H9 (cell line): ENCODE measurements around the gene RHEBL1. TPM values are rescaled to one million over a fixed set of nuclear protein-coding genes. Genes with fewer than 3 reads are reported as not detected.

Experiments used
- DNase-seq: peaks from one replicate; pipeline ENCODE4 v3.0.0-alpha.2; 2017
- H2AFZ ChIP-seq: one replicate; pipeline ENCODE4 v1.6.1; 2013; ENCODE audit warnings: mild to moderate bottlenecking, low read length, control low read depth, moderate library complexity
- H2AK5ac ChIP-seq: 2 replicates; pipeline ENCODE4 v1.6.1; 2013; ENCODE audit warnings: low read length, control low read depth, mixed read lengths; ENCODE audit not compliant: insufficient read length
- H2BK120ac ChIP-seq: one replicate; pipeline ENCODE4 v1.6.1; 2013; ENCODE audit warnings: low read depth, mild to moderate bottlenecking, low read length, control low read depth, inconsistent platforms; ENCODE audit not compliant: poor library complexity, severe bottlenecking
- H2BK12ac ChIP-seq: 2 replicates; pipeline ENCODE4 v1.6.1; 2013; ENCODE audit warnings: low read length, control low read depth, mixed read lengths, low read depth; ENCODE audit not compliant: insufficient read length
- H2BK15ac ChIP-seq: 2 replicates; pipeline ENCODE4 v1.6.1; 2013; ENCODE audit warnings: low read depth, low read length, control low read depth
- H2BK20ac ChIP-seq: one replicate; pipeline ENCODE4 v1.6.1; 2013; ENCODE audit warnings: low read depth, mild to moderate bottlenecking, low read length, control low read depth, inconsistent platforms; ENCODE audit not compliant: poor library complexity, severe bottlenecking
- H2BK5ac ChIP-seq: 2 replicates; pipeline ENCODE4 v1.6.1; 2013; ENCODE audit warnings: low read length, control low read depth, mixed read lengths; ENCODE audit not compliant: insufficient read length
- H3K14ac ChIP-seq: 2 replicates; pipeline ENCODE4 v1.6.1; 2013; ENCODE audit warnings: low read length, control low read depth; ENCODE audit not compliant: insufficient read depth
- H3K18ac ChIP-seq: 2 replicates; pipeline ENCODE4 v1.6.1; 2013; ENCODE audit warnings: low read depth, mild to moderate bottlenecking, mixed read lengths, low read length, control low read depth; ENCODE audit not compliant: insufficient read length
- H3K23ac ChIP-seq: 2 replicates; pipeline ENCODE4 v1.6.1; 2013; ENCODE audit warnings: low read length, control low read depth, mixed read lengths, low read depth; ENCODE audit not compliant: insufficient read length
- H3K23me2 ChIP-seq: 2 replicates; pipeline ENCODE4 v1.6.1; 2013; ENCODE audit warnings: low read depth, mild to moderate bottlenecking, mixed read lengths, low read length, control low read depth; ENCODE audit not compliant: insufficient read length, poor library complexity, severe bottlenecking
- H3K27ac ChIP-seq: 2 replicates; pipeline ENCODE4 v1.5.1; 2013; ENCODE audit warnings: low read length, control low read depth, mixed read lengths, low read depth; ENCODE audit not compliant: insufficient read length
- H3K27me3 ChIP-seq: 2 replicates; pipeline ENCODE4 v1.6.1; 2013; ENCODE audit warnings: low read length, control low read depth, inconsistent platforms; ENCODE audit not compliant: insufficient read depth
- H3K4ac ChIP-seq: 2 replicates; pipeline ENCODE4 v1.6.1; 2013; ENCODE audit warnings: low read depth, mild to moderate bottlenecking, control low read depth, inconsistent platforms, low read length, moderate library complexity
- H3K4me1 ChIP-seq: 2 replicates; pipeline ENCODE4 v1.6.1; 2013; ENCODE audit warnings: low read length, control low read depth, inconsistent platforms; ENCODE audit not compliant: insufficient read depth
- H3K4me2 ChIP-seq: 2 replicates; pipeline ENCODE4 v1.6.1; 2013; ENCODE audit warnings: low read length, control low read depth, mixed read lengths; ENCODE audit not compliant: insufficient read length, insufficient read depth
- H3K56ac ChIP-seq: 2 replicates; pipeline ENCODE4 v1.6.1; 2013; ENCODE audit warnings: low read depth, mild to moderate bottlenecking, mixed read lengths, low read length, control low read depth; ENCODE audit not compliant: insufficient read length
- H3K79me1 ChIP-seq: 2 replicates; pipeline ENCODE4 v1.6.1; 2013; ENCODE audit warnings: low read depth, mild to moderate bottlenecking, moderate library complexity, low read length, control low read depth, inconsistent platforms; ENCODE audit not compliant: insufficient read depth, poor library complexity, severe bottlenecking
- H3K79me2 ChIP-seq: 2 replicates; pipeline ENCODE4 v1.6.1; 2013; ENCODE audit warnings: low read length, control low read depth, inconsistent platforms; ENCODE audit not compliant: insufficient read depth
- H3K9ac ChIP-seq: 2 replicates; pipeline ENCODE4 v1.6.1; 2013; ENCODE audit warnings: low read length, control low read depth, mixed read lengths; ENCODE audit not compliant: insufficient read length; ENCODE audit errors: extremely low read depth
- H3K9me3 ChIP-seq: one replicate; pipeline ENCODE4 v1.6.1; 2013; ENCODE audit warnings: low read depth, low read length, inconsistent platforms; ENCODE audit not compliant: control insufficient read depth
- H3T11ph ChIP-seq: one replicate; pipeline ENCODE4 v1.6.1; 2013; ENCODE audit warnings: mild to moderate bottlenecking, low read length, control low read depth, inconsistent platforms
- H4K20me1 ChIP-seq: one replicate; pipeline ENCODE4 v1.6.1; 2013; ENCODE audit not compliant: control insufficient read depth, insufficient read length, insufficient read depth
- H4K5ac ChIP-seq: 2 replicates; pipeline ENCODE4 v1.6.1; 2013; ENCODE audit warnings: low read depth, mild to moderate bottlenecking, mixed read lengths, low read length, control low read depth; ENCODE audit not compliant: insufficient read length
- H4K8ac ChIP-seq: replicated peaks from 2 replicates; pipeline ENCODE4 v1.6.1; 2013; ENCODE audit warnings: low read length, control low read depth, mixed read lengths, low read depth; ENCODE audit not compliant: insufficient read length
- H4K91ac ChIP-seq: 2 replicates; pipeline ENCODE4 v1.6.1; 2013; ENCODE audit warnings: low read depth, mild to moderate bottlenecking, moderate library complexity, mixed read lengths, low read length, control low read depth; ENCODE audit not compliant: insufficient read length
- H3K27ac Mint-ChIP-seq, 3 experiments: 2 replicates in 2 of 3; 3 replicates in 1 of 3; pipeline ENCODE4 v1.8.0; 2020 to 2021; ENCODE audit warnings: mixed read lengths in 3 of 3, mild to moderate bottlenecking in 1 of 3, moderate library complexity in 1 of 3
- H3K27me3 Mint-ChIP-seq: 2 replicates; pipeline ENCODE4 v1.8.0; 2021; ENCODE audit warnings: low read depth, mild to moderate bottlenecking, moderate library complexity, mixed read lengths
- H3K36me3 Mint-ChIP-seq, 3 experiments: 2 replicates in 2 of 3; 3 replicates in 1 of 3; pipeline ENCODE4 v1.8.0; 2020 to 2021; ENCODE audit warnings: low read depth in 3 of 3, mixed read lengths in 3 of 3; ENCODE audit not compliant: insufficient read depth in 1 of 3
- H3K4me1 Mint-ChIP-seq, 2 experiments: 2 replicates each; pipeline ENCODE4 v1.8.0; 2020; ENCODE audit warnings: mixed read lengths in 2 of 2
- H3K4me3 Mint-ChIP-seq, 2 experiments: 2 replicates in 1 of 2; 3 replicates in 1 of 2; pipeline ENCODE4 v1.8.0; 2020 to 2021; ENCODE audit warnings: mild to moderate bottlenecking in 2 of 2, mixed read lengths in 2 of 2, moderate library complexity in 1 of 2
- H3K9me3 Mint-ChIP-seq, 2 experiments: 2 replicates in 1 of 2; 3 replicates in 1 of 2; pipeline ENCODE4 v1.8.0; 2020; ENCODE audit warnings: mild to moderate bottlenecking in 2 of 2, mixed read lengths in 2 of 2, moderate library complexity in 1 of 2
- CTCF ChIP-seq: fragments of 200-600 bp; sonication (generic); conservative IDR thresholded peaks from 3 replicates; pipeline ENCODE4 v1.8.0; 2021; ENCODE audit warnings: antibody characterized with exemption, mild to moderate bottlenecking
- WGBS: extraction: QIAGEN DNeasy Blood & Tissue Kit; methylation state at CpG from one replicate; pipeline ENCODE4 v1.1.7; 2013; ENCODE audit warnings: missing lambda C conversion rate, low lambda C conversion rate, mixed read lengths; ENCODE audit not compliant: insufficient read length; ENCODE audit errors: extremely low coverage; 5-methylcytosine and 5-hydroxymethylcytosine counted together
- total RNA-seq: library from RNA; stranded (reverse); gene quantifications from 2 replicates; pipeline ENCODE4 v1.2.1, GENCODE V29; 2021

Gene RHEBL1
- total RNA-seq, 1 experiment from 2014 or later: 4.0 TPM

GRCh38 chr12:49027846-49028555 is 41.8 kb downstream of the RHEBL1 start:
- Histone ChIP-seq H2BK120ac (no peak overlapping the region), H2BK15ac (no peak overlapping the region), H3K79me2 (no peaks in the 10 kb centered on the region), H2BK5ac (no peak overlapping the region), H2AFZ (no peak overlapping the region), H4K20me1 (no peaks in the 10 kb centered on the region), H3K18ac (no peak overlapping the region), H4K91ac (no peak overlapping the region), H3K4ac (no peak overlapping the region), H3K56ac (no peak overlapping the region), H3K4me1 (no peaks in the 10 kb centered on the region), H3K9me3 (no peaks in the 10 kb centered on the region), H3K79me1 (no peaks in the 10 kb centered on the region), H3K23ac (no peak overlapping the region), H3K27me3 (no peaks in the 10 kb centered on the region; the same call in 1 of the 2 replicates), H3K4me2 (no peak overlapping the region), H3K27ac (no peak overlapping the region), H2BK20ac (no peak overlapping the region), H3T11ph (no peak overlapping the region), H2BK12ac (no peak overlapping the region), H4K8ac (no peak overlapping the region), H3K9ac (no peak overlapping the region), H4K5ac (no peak overlapping the region), H3K14ac (no peak overlapping the region), H2AK5ac (no peak overlapping the region), H3K23me2 (no peaks in the 10 kb centered on the region)
- no CpG with 5 or more reads among the region's 9 CpGs for WGBS
- H3K4me3 Mint-ChIP-seq: no peak overlapping the region
- no peaks in the 10 kb centered on the region for H3K9me3 Mint-ChIP-seq
- 0 out of 7 replicates have a peak overlapping the region, but pooled peaks of 1 of the 3 experiments have one; percentile 23 for H3K27ac Mint-ChIP-seq
- DNase-seq: no peak
- H3K36me3 Mint-ChIP-seq: peaks cover 48 to 95% (median 86%) of the 10 kb centered on the region in 3 experiments
- TF ChIP-seq CTCF: no peak
- no peaks in the 10 kb centered on the region for H3K4me1 Mint-ChIP-seq
- no peaks in the 10 kb centered on the region; the same call in 1 of the 2 replicates for H3K27me3 Mint-ChIP-seq
